IPS-18a (cell line): ENCODE results near the gene SLC12A9.
"Not testable (repeated sequence)": the region's sequence is repeated elsewhere in the genome, so short reads cannot be mapped to it uniquely, and the experiment has no call there.

ENCODE experiments used
- H3K27ac ChIP-seq: one replicate; pipeline ENCODE4 v1.5.1; 2013; ENCODE audit warnings: low read length
- H3K27me3 ChIP-seq: one replicate; pipeline ENCODE4 v1.6.1; 2013; ENCODE audit warnings: mild to moderate bottlenecking, low read length; ENCODE audit not compliant: control insufficient read depth, insufficient read depth
- H3K36me3 ChIP-seq: one replicate; pipeline ENCODE4 v1.6.1; 2013; ENCODE audit warnings: low read depth, low read length; ENCODE audit not compliant: control insufficient read depth
- H3K4me1 ChIP-seq: one replicate; pipeline ENCODE4 v1.6.1; 2013; ENCODE audit warnings: low read depth, low read length; ENCODE audit not compliant: control insufficient read depth
- H3K4me3 ChIP-seq: one replicate; pipeline ENCODE4 v1.5.1; 2013; ENCODE audit warnings: low read length
- H3K9ac ChIP-seq: one replicate; pipeline ENCODE4 v1.6.1; 2013; ENCODE audit warnings: mild to moderate bottlenecking, low read length, moderate library complexity
- H3K9me3 ChIP-seq: one replicate; pipeline ENCODE4 v1.6.1; 2013; ENCODE audit warnings: low read depth, low read length; ENCODE audit not compliant: control insufficient read depth

Gene SLC12A9, protein sequence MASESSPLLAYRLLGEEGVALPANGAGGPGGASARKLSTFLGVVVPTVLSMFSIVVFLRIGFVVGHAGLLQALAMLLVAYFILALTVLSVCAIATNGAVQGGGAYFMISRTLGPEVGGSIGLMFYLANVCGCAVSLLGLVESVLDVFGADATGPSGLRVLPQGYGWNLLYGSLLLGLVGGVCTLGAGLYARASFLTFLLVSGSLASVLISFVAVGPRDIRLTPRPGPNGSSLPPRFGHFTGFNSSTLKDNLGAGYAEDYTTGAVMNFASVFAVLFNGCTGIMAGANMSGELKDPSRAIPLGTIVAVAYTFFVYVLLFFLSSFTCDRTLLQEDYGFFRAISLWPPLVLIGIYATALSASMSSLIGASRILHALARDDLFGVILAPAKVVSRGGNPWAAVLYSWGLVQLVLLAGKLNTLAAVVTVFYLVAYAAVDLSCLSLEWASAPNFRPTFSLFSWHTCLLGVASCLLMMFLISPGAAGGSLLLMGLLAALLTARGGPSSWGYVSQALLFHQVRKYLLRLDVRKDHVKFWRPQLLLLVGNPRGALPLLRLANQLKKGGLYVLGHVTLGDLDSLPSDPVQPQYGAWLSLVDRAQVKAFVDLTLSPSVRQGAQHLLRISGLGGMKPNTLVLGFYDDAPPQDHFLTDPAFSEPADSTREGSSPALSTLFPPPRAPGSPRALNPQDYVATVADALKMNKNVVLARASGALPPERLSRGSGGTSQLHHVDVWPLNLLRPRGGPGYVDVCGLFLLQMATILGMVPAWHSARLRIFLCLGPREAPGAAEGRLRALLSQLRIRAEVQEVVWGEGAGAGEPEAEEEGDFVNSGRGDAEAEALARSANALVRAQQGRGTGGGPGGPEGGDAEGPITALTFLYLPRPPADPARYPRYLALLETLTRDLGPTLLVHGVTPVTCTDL

DNA sequence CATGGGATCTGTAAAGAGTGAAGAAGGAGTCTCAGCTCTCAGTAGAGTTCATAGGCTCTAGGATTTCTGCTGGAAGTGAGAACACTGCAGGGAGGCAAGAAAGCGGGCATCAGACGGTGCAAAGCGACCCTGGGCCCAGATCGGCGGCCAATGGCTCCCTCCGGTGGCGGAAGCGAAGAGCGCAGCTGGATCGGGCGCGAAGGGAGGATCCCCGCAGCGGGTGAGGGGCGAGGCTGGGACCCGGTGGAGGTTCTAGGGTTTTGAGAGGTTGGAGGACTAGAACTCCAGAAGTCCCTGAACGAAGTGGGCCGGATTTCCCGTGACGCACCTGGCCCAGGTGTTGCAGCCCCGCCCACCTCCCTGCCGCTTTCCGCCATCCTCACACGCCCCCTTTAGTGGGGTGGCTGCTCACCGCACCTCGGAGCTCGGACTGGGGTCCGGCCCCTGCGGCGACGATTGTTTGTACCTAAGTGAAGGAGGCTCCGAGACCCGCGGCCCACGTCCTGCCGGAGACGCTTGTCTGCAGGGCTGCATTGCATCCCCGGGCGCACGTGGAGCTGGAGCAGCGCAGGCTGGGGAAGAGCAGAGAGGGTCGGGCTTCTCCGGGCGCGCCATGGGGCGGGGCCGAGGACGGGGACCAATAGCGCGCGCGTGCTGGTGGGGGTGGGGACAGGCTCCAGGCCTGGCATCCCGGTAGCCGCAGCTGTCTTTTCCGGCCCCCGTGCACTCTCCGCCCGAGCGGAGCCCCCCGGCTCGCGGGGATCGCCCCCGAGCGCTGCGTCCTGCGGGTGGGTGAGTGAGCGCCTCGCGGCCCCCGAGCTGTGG is at the start of gene SLC12A9:
TSS of gene SLC12A9 (plus strand) at position 666 of the 825 bp plus-strand sequence. CDS start 1,485 bp downstream, outside the sequence.
- Histone ChIP-seq H3K27ac (no peak within 1 kb of the TSS), H3K36me3 (no peaks in the 10 kb centered on the region), H3K9ac (peak within 1 kb of the TSS; percentile 59)

DNA sequence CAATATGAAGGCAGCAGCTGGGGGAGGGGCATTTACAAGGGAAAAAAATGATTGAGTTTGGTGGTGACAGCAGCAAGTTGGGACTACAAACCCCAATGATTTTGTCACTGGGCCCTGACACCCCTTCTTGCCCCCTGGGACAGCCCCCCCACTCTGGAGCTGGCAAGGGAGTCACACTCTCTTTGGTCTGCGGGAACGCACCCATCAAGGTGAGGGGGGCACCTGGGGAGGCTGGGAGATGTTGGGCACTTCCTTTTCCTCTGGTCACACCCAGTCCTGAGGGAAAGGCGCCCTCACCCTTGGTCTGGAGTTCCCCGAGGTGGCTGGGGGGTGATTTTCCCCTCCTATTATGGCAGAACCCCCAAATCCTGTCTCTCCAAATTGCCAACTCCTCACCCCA is 49.6 kb upstream of the SLC12A9 start:
- Histone ChIP-seq H3K9me3 (no peaks in the 10 kb centered on the region), H3K4me3 (no peak overlapping the region), H3K9ac (no peak overlapping the region), H3K4me1 (peaks cover 7% of the 10 kb centered on the region), H3K27me3 (no peaks in the 10 kb centered on the region), H3K27ac (no peak overlapping the region), H3K36me3 (peaks cover 47% of the 10 kb centered on the region)

More for the DNA sequence above, at the start of gene SLC12A9:
- Histone ChIP-seq H3K9me3 (no peaks in the 10 kb centered on the region), H3K27me3 (no peaks in the 10 kb centered on the region), H3K4me1 (no peaks in the 10 kb centered on the region), H3K4me3 (peak within 1 kb of the TSS; percentile 79)

DNA sequence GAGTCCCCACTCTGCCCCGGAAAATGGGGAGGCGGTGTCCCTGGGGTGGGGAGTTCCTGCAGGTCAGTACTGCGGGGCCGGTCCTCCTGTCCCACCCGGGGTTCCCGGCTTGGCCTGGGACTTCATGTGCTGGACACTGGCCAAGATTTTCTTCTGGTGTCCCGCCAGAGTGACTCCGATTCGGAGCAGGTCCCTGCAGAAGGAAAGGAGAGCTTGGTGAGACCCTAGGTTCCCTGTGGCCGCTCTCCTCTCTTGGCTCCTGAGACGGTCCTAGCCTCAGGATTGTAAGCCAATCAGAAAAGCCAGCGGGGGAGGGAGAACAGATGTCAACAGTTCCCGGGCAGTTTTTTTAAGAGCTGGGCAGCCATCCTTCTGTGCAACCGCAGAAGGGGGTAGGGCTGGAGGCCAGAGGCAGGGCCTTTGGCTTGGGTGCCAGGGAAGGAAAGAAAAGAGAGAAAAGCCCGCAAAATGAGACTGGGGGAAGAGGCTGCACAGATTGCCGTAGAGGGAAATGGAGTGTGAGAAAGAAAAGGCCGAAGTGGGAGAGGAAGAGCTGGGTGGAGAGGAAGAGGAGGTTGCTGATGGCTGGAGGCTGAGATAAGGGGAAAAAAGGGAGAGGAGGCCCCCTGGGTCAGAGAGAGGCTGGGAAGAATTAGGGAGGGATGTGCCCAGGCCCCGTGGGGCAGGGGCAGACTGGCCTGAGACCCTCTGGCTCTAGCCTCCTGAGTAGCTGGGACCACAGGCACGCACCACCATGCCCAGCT is 48.9 kb upstream of the SLC12A9 start:
- H3K27me3 ChIP-seq, result no peaks in the 10 kb centered on the region
- H3K4me1 ChIP-seq, result peaks cover 7% of the 10 kb centered on the region
- no peak overlapping the region for H3K27ac ChIP-seq
- H3K9me3 ChIP-seq, result no peaks in the 10 kb centered on the region
- peaks cover 53% of the 10 kb centered on the region for H3K36me3 ChIP-seq
- H3K4me3 ChIP-seq, result no peak overlapping the region
- H3K9ac ChIP-seq, result no peak overlapping the region

DNA sequence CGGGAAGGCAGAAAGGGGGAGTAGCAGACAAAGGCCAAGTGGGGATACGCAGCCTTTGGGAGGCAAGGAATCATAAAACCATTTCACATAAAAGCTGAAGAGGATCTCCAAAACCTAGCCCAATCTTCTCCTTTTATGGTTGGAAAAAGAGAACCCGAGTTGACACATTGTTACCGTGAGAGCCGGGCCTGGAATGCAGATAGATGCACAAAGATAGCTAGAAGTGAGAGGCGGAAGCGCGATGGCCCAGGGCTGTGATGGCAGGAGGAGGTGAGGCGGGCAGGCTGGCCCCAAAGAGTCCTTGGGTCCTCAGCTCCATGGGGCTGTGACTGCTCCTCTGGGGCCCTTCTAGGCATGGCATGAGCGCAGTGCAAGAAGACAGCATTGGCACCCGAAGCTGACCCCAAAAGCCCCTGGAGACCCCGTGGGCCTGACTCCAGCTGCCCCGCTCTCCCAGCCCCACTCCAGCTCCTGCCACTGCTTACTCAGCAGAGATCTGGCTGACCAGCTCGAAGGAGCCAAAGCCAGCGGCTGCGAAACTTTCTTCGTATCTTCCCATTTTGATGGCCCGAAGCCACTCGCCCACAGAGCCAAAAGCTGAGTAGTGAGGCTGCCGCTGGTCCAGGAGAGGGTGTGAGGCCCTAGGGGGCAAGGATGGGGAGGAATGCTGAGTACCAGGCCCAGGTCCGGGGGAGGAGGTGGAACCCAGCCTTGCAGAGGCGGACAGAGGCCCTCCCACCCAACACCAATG is 47.7 kb upstream of the SLC12A9 start:
- Histone ChIP-seq H3K4me3 (no peak overlapping the region), H3K36me3 (peaks cover 65% of the 10 kb centered on the region), H3K9ac (no peak overlapping the region), H3K27me3 (no peaks in the 10 kb centered on the region), H3K27ac (no peak overlapping the region), H3K9me3 (no peaks in the 10 kb centered on the region), H3K4me1 (peaks cover 7% of the 10 kb centered on the region)

DNA sequence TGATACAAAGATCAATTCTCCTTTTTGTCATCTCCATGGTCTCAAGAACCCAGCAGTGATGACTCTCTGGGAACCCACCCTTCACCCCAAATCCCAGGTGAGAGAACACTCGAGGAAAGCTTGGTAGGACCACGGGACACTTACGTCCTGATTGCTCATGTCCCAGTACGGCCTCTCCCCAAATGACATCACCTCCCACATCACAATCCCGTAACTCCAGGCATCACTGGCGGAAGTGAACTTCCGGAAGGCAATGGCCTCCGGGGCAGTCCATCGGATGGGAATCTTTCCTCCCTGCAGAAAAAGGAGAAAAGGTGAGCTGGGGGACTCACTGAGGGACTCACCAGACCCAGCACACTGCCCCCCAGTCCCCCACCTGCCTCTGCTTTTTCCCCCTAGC is 46.2 kb upstream of the SLC12A9 start:
- Histone ChIP-seq H3K9ac (no peak overlapping the region), H3K4me3 (no peak overlapping the region), H3K27me3 (no peaks in the 10 kb centered on the region), H3K36me3 (peaks cover 77% of the 10 kb centered on the region), H3K27ac (no peak overlapping the region), H3K4me1 (peaks cover 7% of the 10 kb centered on the region), H3K9me3 (no peaks in the 10 kb centered on the region)

DNA sequence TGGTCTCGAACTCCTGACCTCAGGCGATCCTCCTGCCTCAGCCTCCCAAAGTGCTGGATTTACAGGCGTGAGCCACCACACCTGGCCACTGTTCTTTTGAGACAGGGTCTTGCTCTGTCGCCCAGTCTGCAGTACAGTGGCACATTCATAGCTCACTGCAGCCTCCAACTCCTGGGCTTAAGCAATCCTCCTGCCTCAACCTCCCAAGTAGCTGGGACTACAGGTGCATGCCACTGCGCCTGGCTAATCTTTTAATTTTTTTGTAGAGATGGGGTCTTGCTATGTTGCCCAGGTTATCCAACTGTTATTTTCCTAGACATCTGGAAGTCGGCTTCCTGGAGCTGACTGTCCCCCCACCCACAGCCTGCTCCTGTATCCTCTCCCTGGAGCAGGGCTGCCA is 45.6 kb upstream of the SLC12A9 start:
- H3K9me3 ChIP-seq, H3K4me3 ChIP-seq, H3K4me1 ChIP-seq, H3K9ac ChIP-seq, H3K27ac ChIP-seq, H3K27me3 ChIP-seq: not testable (repeated sequence)
- peaks cover 82% of the 10 kb centered on the region for H3K36me3 ChIP-seq

DNA sequence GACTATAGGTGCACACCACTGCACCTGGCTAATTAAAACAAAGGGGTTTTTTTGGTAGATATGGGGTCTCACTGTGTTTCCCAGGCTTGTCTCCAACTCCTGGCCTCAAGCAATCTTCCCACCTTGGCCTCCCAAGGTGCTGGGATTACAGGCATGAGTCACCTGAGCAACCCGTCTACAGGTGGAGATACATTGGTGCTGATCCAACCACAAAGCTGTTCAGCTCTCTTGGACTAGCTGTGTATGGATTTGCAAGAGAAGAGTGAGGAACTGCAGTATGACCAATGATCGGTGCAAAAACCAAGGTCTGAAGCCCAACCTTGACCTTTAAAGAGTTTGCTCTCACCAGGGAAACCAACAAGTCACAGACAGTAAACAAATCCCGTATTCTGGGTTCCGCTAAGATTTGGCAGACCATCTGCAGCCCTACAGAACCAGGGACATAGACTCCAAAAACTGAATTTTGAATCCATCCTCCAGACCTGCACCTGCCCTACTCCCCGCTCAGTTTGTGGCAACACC is 44.1 kb upstream of the SLC12A9 start:
- Histone ChIP-seq H3K9ac (no peak overlapping the region), H3K4me1 (peaks cover 5% of the 10 kb centered on the region), H3K9me3 (no peaks in the 10 kb centered on the region), H3K27ac (no peak overlapping the region), H3K27me3 (no peaks in the 10 kb centered on the region), H3K4me3 (no peak overlapping the region), H3K36me3 (peaks cover 91% of the 10 kb centered on the region)

DNA sequence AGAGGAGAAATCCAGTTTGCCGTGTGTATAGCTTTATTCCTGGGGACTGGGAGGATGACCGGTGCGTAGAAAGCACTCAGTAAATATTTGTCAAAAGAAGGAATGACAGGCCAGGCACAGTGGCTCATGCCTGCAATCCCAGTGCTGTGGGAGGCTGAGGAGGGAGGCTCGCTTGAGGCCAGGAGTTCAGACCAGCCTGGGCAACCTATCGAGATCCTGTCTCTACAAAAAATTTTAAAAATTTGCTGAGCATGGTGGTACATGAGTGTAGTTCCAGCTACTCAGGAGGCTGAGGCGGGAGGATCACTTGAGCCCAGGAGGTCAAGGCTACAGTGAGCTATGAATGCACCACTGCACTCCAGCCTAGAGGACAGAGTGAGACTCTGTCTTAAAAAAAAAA is 41.0 kb upstream of the SLC12A9 start:
- no peak overlapping the region for H3K9ac ChIP-seq
- H3K36me3 ChIP-seq, result peaks cover 94% of the 10 kb centered on the region
- H3K4me3 ChIP-seq, result no peak overlapping the region
- no peak overlapping the region for H3K27ac ChIP-seq
- no peaks in the 10 kb centered on the region for H3K27me3 ChIP-seq
- no peaks in the 10 kb centered on the region for H3K4me1 ChIP-seq
- no peaks in the 10 kb centered on the region for H3K9me3 ChIP-seq

DNA sequence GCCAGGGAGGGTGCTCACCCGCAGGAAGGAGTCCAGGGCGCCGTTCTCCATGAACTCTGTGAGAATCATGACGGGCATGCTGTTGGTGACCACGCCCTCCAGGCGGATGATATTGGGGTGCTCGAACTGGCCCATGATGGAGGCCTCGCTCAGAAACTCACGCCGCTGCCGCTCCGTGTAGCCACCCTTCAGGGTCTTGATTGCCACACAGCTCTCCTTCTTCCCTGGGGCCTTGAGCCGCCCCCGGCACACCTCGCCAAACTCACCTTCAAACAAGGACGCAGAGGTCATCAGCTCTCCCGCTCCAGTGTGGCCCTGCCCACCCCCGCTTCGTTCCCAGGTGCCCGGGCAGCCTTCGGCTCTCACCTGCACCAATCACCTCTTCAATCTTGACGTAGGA is 39.8 kb upstream of the SLC12A9 start:
- no peaks in the 10 kb centered on the region for H3K9me3 ChIP-seq
- H3K4me3 ChIP-seq, result no peak overlapping the region
- no peak overlapping the region for H3K9ac ChIP-seq
- no peak overlapping the region for H3K27ac ChIP-seq
- H3K36me3 ChIP-seq, result peaks cover 92% of the 10 kb centered on the region
- H3K4me1 ChIP-seq, result no peaks in the 10 kb centered on the region
- H3K27me3 ChIP-seq, result no peaks in the 10 kb centered on the region

DNA sequence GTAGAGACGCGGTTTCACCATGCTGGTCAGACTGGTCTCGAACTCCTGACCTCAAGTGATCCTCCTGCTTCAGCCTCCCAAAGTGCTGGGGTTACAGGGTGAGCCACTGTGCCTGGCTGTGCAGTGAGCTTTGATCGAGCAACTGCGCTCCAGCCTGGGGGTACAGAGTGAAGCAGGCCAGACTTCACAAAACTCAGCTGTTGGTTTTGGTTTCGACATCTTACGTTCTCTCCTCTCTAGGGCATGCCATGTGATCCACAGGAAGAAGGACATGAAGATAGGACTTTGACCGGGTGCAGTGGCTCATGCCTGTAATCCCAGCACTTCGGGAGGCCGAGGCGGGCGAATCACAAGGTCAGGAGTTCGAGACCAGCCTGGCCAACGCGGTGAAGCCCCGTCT is 36.0 kb upstream of the SLC12A9 start:
- H3K9me3 ChIP-seq, H3K27ac ChIP-seq, H3K4me1 ChIP-seq, H3K4me3 ChIP-seq, H3K9ac ChIP-seq, H3K27me3 ChIP-seq: not testable (repeated sequence)
- H3K36me3 ChIP-seq, result peaks cover 86% of the 10 kb centered on the region
